HL-60 (cell line): ENCODE results near the gene OSBPL8.

Experiments
- POLR2AphosphoS5 ChIP-seq: IDR thresholded peaks from 2 replicates; pipeline ENCODE4 v1.6.1; 2012; ENCODE audit warnings: low read depth
- TF ChIP-seq, protein P1 (sequence below): IDR thresholded peaks from one replicate; pipeline ENCODE4 v1.5.1; 2011; ENCODE audit warnings: low read length, control low read depth, inconsistent platforms; ENCODE audit not compliant: insufficient read depth
- TF ChIP-seq, protein P2 (sequence below): IDR thresholded peaks from 2 replicates; pipeline ENCODE4 v1.6.1; 2012; ENCODE audit warnings: low read depth; ENCODE audit not compliant: insufficient replicate concordance

DNA sequence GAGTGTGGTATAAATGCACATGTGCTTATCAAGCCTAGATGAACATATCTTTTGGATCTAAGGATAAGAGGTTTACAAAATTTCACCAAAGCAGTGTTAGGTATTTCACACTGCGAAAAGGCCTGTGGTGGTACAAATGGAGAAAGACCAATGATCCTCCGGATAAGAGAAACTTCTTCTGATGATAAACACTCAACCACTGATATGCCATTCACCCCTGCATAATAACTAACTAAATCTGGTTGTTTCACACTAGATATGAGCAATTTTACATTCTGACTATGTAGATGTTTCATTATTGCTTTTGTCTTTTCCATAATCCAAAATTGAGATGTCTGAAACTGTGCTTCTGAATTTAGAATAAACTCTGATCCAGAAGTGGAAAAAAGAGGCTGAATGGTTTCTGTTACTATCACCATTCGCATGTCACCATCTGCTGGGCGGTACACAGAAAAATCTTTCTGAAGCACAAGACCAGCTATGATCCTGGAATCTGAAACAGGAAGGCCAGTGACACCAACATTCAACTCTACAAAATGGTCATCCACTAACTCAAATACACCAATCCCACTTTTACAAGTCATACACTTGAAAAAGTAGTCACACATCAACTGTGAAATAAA lies 212.7 kb downstream of the OSBPL8 start:
- TF ChIP-seq, protein P1, sequence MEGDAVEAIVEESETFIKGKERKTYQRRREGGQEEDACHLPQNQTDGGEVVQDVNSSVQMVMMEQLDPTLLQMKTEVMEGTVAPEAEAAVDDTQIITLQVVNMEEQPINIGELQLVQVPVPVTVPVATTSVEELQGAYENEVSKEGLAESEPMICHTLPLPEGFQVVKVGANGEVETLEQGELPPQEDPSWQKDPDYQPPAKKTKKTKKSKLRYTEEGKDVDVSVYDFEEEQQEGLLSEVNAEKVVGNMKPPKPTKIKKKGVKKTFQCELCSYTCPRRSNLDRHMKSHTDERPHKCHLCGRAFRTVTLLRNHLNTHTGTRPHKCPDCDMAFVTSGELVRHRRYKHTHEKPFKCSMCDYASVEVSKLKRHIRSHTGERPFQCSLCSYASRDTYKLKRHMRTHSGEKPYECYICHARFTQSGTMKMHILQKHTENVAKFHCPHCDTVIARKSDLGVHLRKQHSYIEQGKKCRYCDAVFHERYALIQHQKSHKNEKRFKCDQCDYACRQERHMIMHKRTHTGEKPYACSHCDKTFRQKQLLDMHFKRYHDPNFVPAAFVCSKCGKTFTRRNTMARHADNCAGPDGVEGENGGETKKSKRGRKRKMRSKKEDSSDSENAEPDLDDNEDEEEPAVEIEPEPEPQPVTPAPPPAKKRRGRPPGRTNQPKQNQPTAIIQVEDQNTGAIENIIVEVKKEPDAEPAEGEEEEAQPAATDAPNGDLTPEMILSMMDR: no peak
- TF ChIP-seq, protein P2, sequence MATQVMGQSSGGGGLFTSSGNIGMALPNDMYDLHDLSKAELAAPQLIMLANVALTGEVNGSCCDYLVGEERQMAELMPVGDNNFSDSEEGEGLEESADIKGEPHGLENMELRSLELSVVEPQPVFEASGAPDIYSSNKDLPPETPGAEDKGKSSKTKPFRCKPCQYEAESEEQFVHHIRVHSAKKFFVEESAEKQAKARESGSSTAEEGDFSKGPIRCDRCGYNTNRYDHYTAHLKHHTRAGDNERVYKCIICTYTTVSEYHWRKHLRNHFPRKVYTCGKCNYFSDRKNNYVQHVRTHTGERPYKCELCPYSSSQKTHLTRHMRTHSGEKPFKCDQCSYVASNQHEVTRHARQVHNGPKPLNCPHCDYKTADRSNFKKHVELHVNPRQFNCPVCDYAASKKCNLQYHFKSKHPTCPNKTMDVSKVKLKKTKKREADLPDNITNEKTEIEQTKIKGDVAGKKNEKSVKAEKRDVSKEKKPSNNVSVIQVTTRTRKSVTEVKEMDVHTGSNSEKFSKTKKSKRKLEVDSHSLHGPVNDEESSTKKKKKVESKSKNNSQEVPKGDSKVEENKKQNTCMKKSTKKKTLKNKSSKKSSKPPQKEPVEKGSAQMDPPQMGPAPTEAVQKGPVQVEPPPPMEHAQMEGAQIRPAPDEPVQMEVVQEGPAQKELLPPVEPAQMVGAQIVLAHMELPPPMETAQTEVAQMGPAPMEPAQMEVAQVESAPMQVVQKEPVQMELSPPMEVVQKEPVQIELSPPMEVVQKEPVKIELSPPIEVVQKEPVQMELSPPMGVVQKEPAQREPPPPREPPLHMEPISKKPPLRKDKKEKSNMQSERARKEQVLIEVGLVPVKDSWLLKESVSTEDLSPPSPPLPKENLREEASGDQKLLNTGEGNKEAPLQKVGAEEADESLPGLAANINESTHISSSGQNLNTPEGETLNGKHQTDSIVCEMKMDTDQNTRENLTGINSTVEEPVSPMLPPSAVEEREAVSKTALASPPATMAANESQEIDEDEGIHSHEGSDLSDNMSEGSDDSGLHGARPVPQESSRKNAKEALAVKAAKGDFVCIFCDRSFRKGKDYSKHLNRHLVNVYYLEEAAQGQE: no peak
- TF ChIP-seq POLR2AphosphoS5: no peak
